ENCODE results near the gene SWAP70.

DNA sequence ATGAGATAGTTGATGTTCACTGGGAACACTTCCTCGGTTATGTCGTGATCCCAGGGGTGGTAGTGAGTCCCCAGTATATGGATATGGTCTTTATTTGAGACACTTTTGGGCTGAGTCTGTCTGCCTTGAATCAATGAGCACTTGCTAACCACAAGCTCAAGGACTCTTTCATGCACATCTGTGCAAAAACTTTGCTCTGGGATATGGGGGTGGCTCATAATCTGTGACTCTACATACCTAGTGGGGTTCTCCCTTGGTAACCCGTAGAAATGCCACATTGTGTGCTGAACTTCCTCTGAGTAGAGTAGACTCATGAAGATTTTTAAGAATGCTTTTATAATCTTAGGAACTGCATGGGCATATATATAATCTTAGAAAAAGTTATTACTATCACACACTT lies 69.3 kb downstream of the SWAP70 start:
- TF ChIP-seq, protein P1, sequence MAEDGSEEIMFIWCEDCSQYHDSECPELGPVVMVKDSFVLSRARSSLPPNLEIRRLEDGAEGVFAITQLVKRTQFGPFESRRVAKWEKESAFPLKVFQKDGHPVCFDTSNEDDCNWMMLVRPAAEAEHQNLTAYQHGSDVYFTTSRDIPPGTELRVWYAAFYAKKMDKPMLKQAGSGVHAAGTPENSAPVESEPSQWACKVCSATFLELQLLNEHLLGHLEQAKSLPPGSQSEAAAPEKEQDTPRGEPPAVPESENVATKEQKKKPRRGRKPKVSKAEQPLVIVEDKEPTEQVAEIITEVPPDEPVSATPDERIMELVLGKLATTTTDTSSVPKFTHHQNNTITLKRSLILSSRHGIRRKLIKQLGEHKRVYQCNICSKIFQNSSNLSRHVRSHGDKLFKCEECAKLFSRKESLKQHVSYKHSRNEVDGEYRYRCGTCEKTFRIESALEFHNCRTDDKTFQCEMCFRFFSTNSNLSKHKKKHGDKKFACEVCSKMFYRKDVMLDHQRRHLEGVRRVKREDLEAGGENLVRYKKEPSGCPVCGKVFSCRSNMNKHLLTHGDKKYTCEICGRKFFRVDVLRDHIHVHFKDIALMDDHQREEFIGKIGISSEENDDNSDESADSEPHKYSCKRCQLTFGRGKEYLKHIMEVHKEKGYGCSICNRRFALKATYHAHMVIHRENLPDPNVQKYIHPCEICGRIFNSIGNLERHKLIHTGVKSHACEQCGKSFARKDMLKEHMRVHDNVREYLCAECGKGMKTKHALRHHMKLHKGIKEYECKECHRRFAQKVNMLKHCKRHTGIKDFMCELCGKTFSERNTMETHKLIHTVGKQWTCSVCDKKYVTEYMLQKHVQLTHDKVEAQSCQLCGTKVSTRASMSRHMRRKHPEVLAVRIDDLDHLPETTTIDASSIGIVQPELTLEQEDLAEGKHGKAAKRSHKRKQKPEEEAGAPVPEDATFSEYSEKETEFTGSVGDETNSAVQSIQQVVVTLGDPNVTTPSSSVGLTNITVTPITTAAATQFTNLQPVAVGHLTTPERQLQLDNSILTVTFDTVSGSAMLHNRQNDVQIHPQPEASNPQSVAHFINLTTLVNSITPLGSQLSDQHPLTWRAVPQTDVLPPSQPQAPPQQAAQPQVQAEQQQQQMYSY (CRISPR knock-in tag; IDR thresholded peaks at IDR 0.05) = no peak
- TF ChIP-seq, protein P2, sequence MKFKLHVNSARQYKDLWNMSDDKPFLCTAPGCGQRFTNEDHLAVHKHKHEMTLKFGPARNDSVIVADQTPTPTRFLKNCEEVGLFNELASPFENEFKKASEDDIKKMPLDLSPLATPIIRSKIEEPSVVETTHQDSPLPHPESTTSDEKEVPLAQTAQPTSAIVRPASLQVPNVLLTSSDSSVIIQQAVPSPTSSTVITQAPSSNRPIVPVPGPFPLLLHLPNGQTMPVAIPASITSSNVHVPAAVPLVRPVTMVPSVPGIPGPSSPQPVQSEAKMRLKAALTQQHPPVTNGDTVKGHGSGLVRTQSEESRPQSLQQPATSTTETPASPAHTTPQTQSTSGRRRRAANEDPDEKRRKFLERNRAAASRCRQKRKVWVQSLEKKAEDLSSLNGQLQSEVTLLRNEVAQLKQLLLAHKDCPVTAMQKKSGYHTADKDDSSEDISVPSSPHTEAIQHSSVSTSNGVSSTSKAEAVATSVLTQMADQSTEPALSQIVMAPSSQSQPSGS (CRISPR knock-in tag; IDR thresholded peaks at IDR 0.05) = no peak
- TF ChIP-seq CREB1 (IDR thresholded peaks at IDR 0.05) = no peak
- TF ChIP-seq CREB1 (CRISPR knock-in tag; IDR thresholded peaks at IDR 0.05) = no peak
- no peak for TF ChIP-seq FOXK1 (CRISPR knock-in tag; IDR thresholded peaks at IDR 0.05; ENCODE audit: borderline replicate concordance, low read depth)
- no peak for TF ChIP-seq FOXA1 (IDR thresholded peaks at IDR 0.05)
- TF ChIP-seq FOXA1 (CRISPR knock-in tag; IDR thresholded peaks at IDR 0.05) = no peak
- no peak for TF ChIP-seq PAX8 (CRISPR knock-in tag; IDR thresholded peaks at IDR 0.05; ENCODE audit: borderline replicate concordance)
- TF ChIP-seq JUND (CRISPR knock-in tag; IDR thresholded peaks at IDR 0.05) = no peak
- no peak for TF ChIP-seq ZNF296 (CRISPR knock-in tag; conservative IDR thresholded peaks at IDR 0.05)
- no peak for TF ChIP-seq ZMYM4 (CRISPR knock-in tag; IDR thresholded peaks at IDR 0.05)
- TF ChIP-seq HDAC6 (IDR thresholded peaks at IDR 0.05; ENCODE audit: low read depth, low read length) = no peak
